ENCODE measurements around the gene TEX2.

Gene TEX2

DNA sequence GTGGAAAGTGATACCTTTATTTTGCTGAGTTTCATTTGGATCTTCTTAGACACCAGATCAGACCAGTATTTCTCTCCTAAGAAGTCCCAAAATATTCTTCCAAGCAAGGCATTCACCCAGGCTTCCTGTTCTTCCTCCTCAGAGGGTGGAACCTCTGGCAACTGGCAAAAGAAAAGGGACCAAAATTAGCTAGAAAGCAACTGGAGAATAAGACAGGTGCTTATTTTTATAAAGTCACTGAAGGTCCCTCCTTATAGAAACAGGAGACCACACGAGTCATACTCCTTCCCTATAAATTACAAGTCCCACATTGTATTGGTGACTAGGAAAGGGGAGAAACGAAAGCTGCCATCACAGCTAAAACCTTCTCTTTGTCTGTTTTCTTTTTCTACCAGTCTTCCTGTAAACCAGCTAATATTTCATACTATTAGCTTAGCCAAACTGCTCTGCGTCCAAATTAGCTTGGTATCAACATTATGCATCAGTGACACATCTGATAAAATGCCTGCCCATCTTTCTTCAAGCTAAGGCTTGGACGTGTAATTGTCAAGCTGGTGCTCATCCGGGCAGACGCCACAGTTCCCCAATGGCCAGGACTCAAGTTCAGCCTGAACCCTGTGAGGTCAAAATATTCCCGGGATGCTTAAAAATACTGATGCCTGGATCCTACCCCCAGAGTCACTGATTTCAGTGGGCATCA lies 85.6 kb downstream of the TEX2 start:
- ChIA-PET CTCF (interaction anchor here (1.0 to 1.8 kb wide), 2 partner anchors 59 to 105 kb away, joined by 3 to 4 read pairs; no protein-coding TSS in a partner anchor), POLR2A (interaction anchor here (1.3 kb wide), 1 partner anchor 34 kb away, joined by 3 read pairs; no protein-coding TSS in a partner anchor)
- DNase-seq (ENCODE audit: low read depth, low spot score): no peak
- no peak overlapping the region for H3K4me3 ChIP-seq (ENCODE audit: low read depth, low read length)
- TF ChIP-seq, protein P1, sequence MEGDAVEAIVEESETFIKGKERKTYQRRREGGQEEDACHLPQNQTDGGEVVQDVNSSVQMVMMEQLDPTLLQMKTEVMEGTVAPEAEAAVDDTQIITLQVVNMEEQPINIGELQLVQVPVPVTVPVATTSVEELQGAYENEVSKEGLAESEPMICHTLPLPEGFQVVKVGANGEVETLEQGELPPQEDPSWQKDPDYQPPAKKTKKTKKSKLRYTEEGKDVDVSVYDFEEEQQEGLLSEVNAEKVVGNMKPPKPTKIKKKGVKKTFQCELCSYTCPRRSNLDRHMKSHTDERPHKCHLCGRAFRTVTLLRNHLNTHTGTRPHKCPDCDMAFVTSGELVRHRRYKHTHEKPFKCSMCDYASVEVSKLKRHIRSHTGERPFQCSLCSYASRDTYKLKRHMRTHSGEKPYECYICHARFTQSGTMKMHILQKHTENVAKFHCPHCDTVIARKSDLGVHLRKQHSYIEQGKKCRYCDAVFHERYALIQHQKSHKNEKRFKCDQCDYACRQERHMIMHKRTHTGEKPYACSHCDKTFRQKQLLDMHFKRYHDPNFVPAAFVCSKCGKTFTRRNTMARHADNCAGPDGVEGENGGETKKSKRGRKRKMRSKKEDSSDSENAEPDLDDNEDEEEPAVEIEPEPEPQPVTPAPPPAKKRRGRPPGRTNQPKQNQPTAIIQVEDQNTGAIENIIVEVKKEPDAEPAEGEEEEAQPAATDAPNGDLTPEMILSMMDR (IDR thresholded peaks at IDR 0.05; ENCODE audit: insufficient read depth, low read length, missing control alignments): no peak

GRCh38 chr17:64176556-64176955 lies 86.5 kb downstream of the TEX2 start:
- no peak for DNase-seq (ENCODE audit: low read depth, low spot score)
- CTCF ChIA-PET: interaction anchor here (1.8 kb wide), 1 partner anchor 60 kb away, joined by 4 read pairs; no protein-coding TSS in a partner anchor
- H3K4me3 ChIP-seq (ENCODE audit: low read depth, low read length): no peak overlapping the region
- POLR2A ChIA-PET: interaction anchor here (2.8 kb wide), 1 partner anchor 31 kb away, joined by 9 read pairs; no protein-coding TSS in a partner anchor
- TF ChIP-seq, protein P1 (IDR thresholded peaks at IDR 0.05; ENCODE audit: insufficient read depth, low read length, missing control alignments): no peak

DNA sequence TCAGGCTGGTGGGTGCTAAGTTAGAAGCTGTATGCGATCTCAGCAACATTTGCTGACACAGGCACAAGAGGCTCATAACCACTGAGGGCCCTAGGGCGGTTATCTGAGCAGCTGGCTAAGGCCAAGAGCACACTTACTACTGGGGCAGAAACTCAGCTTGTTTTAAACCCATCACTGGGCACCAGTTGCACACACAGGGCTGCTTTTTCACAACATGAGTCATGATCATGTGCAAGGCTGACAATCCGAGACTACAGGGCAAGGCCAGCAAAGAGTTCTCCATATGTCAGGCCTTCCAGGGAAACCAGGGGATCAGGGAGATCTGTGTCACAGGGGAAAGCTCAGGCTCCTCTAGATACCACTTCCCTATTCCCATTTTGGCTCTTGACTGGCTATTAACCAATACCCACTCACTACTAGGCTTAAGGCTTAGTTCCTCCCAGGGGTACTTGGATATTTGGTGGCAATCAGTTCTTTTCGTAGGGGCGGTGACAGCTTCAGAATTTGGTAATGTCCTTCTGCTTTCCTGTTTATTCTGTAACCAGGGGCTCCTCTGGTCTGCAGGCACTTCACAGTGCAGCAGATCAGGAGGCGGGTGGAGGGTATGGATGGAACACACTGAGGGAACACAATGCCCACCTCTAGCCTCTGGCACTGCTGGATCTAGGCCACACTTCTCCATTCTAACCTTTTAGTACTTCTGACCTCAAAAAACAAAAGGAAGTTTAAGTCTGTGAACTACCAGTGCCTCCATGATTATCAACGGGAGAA lies 88.2 kb downstream of the TEX2 start:
- no peak for DNase-seq (ENCODE audit: low read depth, low spot score)
- TF ChIP-seq, protein P1 (IDR thresholded peaks at IDR 0.05; ENCODE audit: insufficient read depth, low read length, missing control alignments): no peak
- ChIA-PET CTCF (interaction anchor here (1.1 to 1.2 kb wide), 2 partner anchors 97 to 255 kb away, joined by 3 to 4 read pairs; no protein-coding TSS in a partner anchor), POLR2A (interaction anchor here (2.8 kb wide), 1 partner anchor 29 kb away, joined by 9 read pairs; no protein-coding TSS in a partner anchor)
- no peak overlapping the region for H3K4me3 ChIP-seq (ENCODE audit: low read depth, low read length)

DNA sequence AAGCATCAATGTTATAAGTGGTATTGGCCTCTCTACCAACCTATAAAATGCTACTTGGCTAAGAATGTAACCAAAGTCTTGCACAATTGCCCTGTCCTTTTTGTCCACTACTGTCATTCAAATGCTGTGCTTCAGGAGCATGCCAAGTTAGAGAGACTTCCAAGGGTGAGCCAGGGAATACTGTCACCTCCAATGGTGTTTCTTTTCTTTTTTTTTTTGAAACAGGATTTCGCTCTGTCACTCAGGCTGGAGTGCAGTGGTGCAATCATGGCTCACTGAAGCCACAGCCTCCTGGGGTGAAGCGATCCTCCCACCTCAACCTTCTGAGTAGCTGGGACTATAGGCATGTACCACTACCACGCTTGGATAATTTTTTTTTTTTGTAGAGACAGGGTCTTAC lies 89.4 kb downstream of the TEX2 start:
- ChIA-PET POLR2A (no interaction called here), CTCF (no interaction called here)
- TF ChIP-seq, protein P1 (IDR thresholded peaks at IDR 0.05; ENCODE audit: insufficient read depth, low read length, missing control alignments): no peak

GRCh38 chr17:64172510-64172909 lies 90.5 kb downstream of the TEX2 start:
- ChIA-PET POLR2A (no interaction called here), CTCF (no interaction called here)
- no peak for DNase-seq (ENCODE audit: low read depth, low spot score)
- H3K4me3 ChIP-seq (ENCODE audit: low read depth, low read length): no peak overlapping the region
- TF ChIP-seq, protein P1 (IDR thresholded peaks at IDR 0.05; ENCODE audit: insufficient read depth, low read length, missing control alignments): no peak

More for the DNA sequence above, 89.4 kb downstream of the TEX2 start:
- DNase-seq (ENCODE audit: low read depth, low spot score): no peak
- H3K4me3 ChIP-seq (ENCODE audit: low read depth, low read length): no peak overlapping the region

- H3K4me3 ChIP-seq (ENCODE audit: low read depth, low read length): no peak overlapping the region
- no peak for DNase-seq (ENCODE audit: low read depth, low spot score)
- TF ChIP-seq, protein P1 (IDR thresholded peaks at IDR 0.05; ENCODE audit: insufficient read depth, low read length, missing control alignments): no peak
- ChIA-PET POLR2A (no interaction called here), CTCF (interaction anchor here (0.7 kb wide), 1 partner anchor 9 kb away, joined by 3 read pairs; no protein-coding TSS in a partner anchor)
These were observed 92.0 kb downstream of the TEX2 start for GRCh38 chr17:64171041-64171440.
